ENCODE measurements around the gene TBX3. TPM values are rescaled to one million over a fixed set of nuclear protein-coding genes. Genes with fewer than 3 reads are reported as not detected.
A peak's percentile ranks its signal among the peaks of the same experiment; 100 is the strongest.
"Not testable (repeated sequence)": the region's sequence is repeated elsewhere in the genome, so short reads cannot be mapped to it uniquely, and the experiment has no call there.

TBX3 gene
- total RNA-seq (2014; rRNA removed; shearing (Covaris generic)): 15.6 and 16.2 TPM in 2 replicates

GRCh38 chr12:114684098-114684869 is at the start of gene TBX3:
Gene TBX3, minus strand, starts transcription at chr12:114684175. Its CDS starts 975 bp downstream, at chr12:114683200.
- peak; percentile 99 for DNase-seq (ENCODE audit: low spot score)

GRCh38 chr12:114732426-114733030 is 48.6 kb upstream of the TBX3 start:
- no peak for DNase-seq (ENCODE audit: low spot score)

GRCh38 chr12:114729731-114730130 is 45.8 kb upstream of the TBX3 start:
- DNase-seq (ENCODE audit: low spot score): no peak

- no peak for DNase-seq (ENCODE audit: low spot score)
These were observed 42.2 kb upstream of the TBX3 start for GRCh38 chr12:114726092-114726710.

GRCh38 chr12:114722176-114722575 is 38.2 kb upstream of the TBX3 start:
- not testable (repeated sequence) for DNase-seq (ENCODE audit: low spot score)

GRCh38 chr12:114721266-114721665 is 37.3 kb upstream of the TBX3 start:
- DNase-seq (ENCODE audit: low spot score): no peak

- DNase-seq (ENCODE audit: low spot score): no peak
These were observed 29.7 kb upstream of the TBX3 start for GRCh38 chr12:114713466-114714215.

- peak; percentile 65 for DNase-seq (ENCODE audit: low spot score)
These were observed 27.7 kb upstream of the TBX3 start for GRCh38 chr12:114711689-114712152.

- no peak for DNase-seq (ENCODE audit: low spot score)
These were observed 26.2 kb upstream of the TBX3 start for GRCh38 chr12:114710151-114710550.

GRCh38 chr12:114709112-114709511 is 25.1 kb upstream of the TBX3 start:
- DNase-seq (ENCODE audit: low spot score): no peak

- not testable (repeated sequence) for DNase-seq (ENCODE audit: low spot score)
These were observed 24.6 kb upstream of the TBX3 start for GRCh38 chr12:114708598-114708997.

- DNase-seq (ENCODE audit: low spot score): no peak
These were observed 20.1 kb upstream of the TBX3 start for GRCh38 chr12:114704096-114704495.

GRCh38 chr12:114703060-114703493 is 19.1 kb upstream of the TBX3 start:
- no peak for DNase-seq (ENCODE audit: low spot score)

- no peak for DNase-seq (ENCODE audit: low spot score)
These were observed 18.5 kb upstream of the TBX3 start for GRCh38 chr12:114702462-114702861.

- no peak for DNase-seq (ENCODE audit: low spot score)
These were observed 17.6 kb upstream of the TBX3 start for GRCh38 chr12:114701553-114701952.

- no peak for DNase-seq (ENCODE audit: low spot score)
These were observed 17.1 kb upstream of the TBX3 start for GRCh38 chr12:114701104-114701414.

- no peak for DNase-seq (ENCODE audit: low spot score)
These were observed 16.6 kb upstream of the TBX3 start for GRCh38 chr12:114700392-114701103.

GRCh38 chr12:114698566-114699163 is 14.7 kb upstream of the TBX3 start:
- DNase-seq (ENCODE audit: low spot score): no peak

- no peak for DNase-seq (ENCODE audit: low spot score)
These were observed 14.0 kb upstream of the TBX3 start for GRCh38 chr12:114697741-114698565.

- no peak for DNase-seq (ENCODE audit: low spot score)
These were observed 13.3 kb upstream of the TBX3 start for GRCh38 chr12:114697243-114697716.
